Measurements from ENCODE around the gene NEK1.
"Not testable (repeated sequence)": the region's sequence is repeated elsewhere in the genome, so short reads cannot be mapped to it uniquely, and the experiment has no call there.

Gene NEK1

DNA sequence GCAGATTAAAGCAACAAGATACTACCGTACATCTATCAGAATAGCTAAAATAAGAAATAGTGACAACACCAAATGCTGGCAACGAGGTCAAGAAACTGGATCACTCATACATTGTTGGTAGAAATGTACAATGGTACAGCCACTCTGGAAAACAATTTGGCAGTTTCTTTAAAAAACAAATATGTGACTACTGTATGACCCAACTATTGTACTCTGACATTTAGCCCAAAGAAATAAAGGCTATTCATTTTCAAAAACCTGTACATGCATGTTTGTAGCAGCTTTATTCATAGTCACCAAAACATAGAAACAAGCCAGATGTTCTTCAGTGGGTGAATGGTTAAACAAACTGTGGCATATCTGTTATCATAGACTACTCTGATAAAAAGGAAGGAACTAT lies 16.2 kb upstream of the NEK1 start:
- DNase-seq (ENCODE audit: low read depth in 2 of 2) = no peak

DNA sequence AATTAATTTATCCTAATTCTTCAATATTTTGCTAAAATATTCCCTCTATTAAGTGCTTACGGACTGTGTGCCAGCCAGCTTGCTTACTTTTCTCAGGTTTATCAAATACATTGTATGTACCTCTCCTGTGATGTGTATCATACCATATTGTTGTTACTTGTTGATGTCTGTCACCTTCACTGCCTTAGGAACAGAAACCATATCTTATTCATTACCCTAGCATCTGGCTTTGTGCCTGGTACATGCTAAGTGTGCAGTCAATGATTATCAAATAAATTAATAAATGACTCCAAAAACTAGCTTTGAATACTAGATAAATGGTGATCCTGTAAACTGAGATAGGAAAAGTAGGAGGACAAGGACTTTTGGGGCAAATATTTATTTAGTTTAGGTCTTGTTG lies 14.9 kb upstream of the NEK1 start:
- DNase-seq (ENCODE audit: low read depth in 2 of 2) = no peak

DNA sequence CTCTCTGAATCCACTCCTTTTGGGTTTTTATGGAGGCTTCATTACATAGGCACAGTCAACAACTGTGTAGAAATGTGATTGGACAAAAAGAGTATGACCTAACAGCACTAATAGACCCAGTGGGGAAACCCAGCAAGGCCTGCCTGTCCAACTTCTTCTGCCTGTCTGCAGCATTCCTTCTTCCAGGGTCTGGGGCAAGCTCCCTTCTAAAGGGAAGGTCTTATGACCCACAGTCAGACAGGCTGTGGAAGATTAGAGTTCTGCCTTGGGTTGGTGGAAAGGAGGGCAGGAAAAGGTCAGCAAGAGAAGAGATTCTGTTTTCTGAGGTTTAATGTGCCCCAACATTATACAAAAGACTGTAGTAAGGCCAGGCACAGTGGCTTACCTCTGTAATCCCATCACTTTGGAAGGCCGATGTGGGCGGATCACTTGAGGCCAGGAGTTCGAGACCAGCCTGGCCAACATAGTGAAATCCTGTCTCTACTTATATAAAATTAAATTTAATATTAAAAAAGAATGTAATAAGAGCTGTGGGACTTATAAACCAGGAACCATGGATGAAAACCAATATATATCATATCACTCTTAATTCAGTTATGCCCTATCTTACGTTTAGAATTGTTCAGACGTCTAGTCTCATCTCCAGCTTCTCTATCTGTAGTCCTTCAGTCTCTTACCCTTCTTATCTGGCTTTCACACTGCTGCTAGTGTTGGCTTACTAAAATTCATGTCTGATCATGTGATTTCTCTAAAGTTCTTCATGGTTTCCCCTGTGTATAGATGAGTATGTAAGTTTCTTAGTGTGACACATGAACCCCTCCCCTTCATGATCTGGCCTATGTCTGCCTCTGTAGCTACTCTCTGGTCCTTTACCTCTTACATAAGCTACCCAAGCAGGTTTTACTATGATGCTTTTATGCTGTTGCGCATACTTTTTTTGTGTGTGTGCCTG lies 14.2 kb upstream of the NEK1 start:
- DNase-seq (ENCODE audit: low read depth in 2 of 2) = no peak

DNA sequence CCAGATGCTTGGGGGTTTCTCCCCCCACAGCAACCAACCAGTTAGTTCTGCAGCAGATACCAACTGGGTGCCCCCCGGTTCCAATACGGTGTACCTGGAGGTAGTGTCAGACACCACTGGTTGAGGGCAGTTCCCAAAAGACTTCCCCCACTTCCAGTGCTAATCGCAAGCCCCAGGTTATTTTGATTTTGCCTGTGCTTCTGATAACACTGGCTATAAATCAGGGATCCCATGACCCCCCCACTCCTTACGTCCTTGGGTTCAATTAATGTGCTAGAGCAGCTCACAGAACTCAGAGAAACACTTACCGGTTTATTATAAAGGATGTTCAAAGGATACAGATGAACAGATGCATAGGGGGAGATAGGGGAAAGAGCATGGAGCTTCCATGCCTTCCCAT lies 13.5 kb upstream of the NEK1 start:
- DNase-seq (ENCODE audit: low read depth in 2 of 2) = no peak

GRCh38 chr4:169624012-169624411 lies 11.6 kb upstream of the NEK1 start:
- DNase-seq (ENCODE audit: low read depth in 2 of 2) = not testable (repeated sequence)

DNA sequence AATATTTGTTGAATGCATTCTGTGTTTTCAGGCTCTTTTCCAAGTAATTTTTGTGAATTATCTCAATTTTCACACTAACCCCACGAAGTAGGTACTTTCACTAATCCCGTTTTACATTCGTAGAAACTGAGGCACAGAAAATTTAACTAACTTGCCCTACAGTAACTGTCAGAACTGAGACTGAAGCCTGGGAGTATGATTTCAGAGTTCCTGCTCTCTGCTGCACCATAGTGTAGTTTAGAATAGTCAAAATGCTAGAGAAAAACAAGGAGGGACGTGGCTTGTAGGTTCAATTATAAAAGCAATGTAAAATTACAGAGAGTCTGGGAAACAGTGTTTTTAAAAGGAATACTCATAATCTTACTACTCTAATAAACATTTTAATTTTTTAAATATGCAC lies 10.2 kb upstream of the NEK1 start:
- no peak for DNase-seq (ENCODE audit: low read depth in 2 of 2)

DNA sequence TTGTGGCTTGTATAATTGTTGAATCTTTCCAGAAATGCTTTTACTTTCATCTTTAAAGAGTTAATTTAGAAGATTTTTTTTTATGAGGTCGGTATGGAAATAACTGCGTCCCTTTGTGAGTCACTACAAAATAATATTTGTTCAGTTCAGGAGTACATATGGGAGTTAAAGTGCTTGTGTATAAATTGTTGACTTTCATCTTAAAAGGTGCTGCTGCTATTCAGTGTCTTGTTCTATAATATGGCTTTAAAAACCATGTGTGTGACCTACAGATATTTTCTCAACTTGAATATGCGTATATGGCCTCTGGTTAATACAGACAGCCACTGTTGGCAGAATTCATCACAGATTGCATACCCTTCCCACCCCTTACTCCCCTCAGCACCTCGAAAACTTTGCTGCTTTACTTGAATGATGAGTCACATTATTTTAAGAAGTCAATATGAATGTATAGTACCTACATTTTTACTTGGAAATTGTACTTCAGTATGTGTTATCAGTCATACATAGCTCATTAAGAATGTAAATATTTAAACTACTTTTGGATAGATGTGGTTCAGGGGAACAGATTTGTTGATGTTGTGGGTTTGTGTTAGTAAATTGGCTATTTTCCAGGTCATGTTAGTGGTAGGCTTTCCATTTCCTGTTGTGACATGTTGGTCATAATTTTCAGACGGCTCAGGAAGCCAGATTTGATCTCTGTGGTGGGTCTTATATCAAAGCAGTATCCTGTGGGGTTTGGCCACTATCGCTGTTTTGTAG lies 9.5 kb upstream of the NEK1 start:
- DNase-seq (ENCODE audit: low read depth in 2 of 2) = no peak

DNA sequence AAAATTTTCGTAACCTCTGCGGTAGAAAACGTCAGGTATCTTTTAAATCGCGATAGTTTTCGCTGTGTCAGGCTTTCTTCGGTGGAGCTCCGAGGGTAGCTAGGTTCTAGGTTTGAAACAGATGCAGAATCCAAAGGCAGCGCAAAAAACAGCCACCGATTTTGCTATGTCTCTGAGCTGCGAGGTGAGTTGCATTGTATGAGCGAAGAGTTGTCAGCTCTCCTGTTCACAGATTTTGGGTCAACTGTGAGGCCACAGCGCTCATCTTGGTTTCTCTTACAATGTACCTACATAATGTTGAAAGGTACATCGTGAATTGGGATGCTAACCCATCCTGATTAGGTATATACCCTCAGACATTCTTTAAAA lies 8.5 kb upstream of the NEK1 start:
- no peak for DNase-seq (ENCODE audit: low read depth in 2 of 2)

DNA sequence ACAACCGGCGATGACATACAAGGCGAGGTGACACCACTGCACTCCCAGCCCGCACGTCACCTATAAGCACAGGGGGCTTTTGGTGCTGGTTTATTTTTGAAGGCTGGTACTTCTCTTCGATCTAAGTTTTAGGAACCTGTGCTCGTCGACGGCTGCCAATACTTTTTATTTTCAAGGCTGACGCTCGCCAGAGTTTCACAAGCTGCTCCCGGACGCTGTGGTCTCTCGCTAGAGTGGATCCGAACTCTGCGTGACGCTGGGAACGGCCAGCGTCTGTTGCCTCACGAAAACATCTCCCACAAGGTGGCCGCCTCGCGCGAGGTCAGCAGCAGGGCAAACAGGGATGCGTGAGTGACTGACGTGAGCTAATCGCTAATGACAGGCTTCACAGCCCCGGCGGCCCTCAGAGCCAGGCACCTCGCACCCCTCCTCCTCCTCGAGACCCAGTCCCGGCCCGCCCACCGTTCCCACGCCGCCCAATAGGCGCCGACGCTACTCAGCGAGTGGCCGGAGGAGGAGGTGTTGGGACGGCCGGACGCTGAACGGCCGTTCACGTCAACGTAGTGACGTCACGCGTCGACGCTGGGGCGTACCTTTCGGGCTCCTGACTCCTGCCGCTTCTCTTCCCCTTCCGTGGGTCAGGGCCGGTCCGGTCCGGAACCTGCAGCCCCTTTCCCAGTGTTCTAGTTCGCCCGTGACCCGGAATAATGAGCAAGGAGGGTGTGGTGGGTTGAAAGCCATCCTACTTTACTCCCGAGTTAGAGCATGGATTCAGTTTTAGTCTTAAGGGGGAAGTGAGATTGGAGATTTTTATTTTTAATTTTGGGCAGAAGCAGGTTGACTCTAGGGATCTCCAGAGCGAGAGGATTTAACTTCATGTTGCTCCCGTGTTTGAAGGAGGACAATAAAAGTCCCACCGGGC lies 7.8 kb upstream of the NEK1 start, which contains the start of gene CLCN3:
CLCN3 (plus strand) TSS at position 621 of the 922 bp plus-strand sequence. CDS start 15,351 bp downstream, outside the sequence.
- peak; percentile 91 to 92 for DNase-seq (ENCODE audit: low read depth in 2 of 2)

DNA sequence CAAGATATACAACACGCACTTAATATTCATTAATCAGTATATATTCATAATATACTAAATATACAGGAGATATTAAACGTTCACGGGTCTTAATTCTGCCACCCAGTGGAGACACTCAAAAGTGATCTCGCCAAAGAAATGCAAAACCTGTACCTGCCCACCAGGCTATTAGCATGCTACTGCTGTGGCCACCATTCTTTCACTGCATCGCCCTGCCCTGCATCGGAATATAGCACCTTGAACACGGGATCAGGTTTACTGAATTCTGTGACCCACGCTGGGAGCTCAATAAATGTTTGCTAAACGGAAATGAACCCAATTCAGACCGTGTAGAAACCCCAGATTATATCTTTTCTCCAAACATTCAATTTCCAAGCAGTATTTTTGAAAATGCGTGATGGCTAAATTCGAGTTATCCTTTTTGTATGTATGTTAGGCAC lies 7.2 kb upstream of the NEK1 start:
- no peak for DNase-seq (ENCODE audit: low read depth in 2 of 2)

DNA sequence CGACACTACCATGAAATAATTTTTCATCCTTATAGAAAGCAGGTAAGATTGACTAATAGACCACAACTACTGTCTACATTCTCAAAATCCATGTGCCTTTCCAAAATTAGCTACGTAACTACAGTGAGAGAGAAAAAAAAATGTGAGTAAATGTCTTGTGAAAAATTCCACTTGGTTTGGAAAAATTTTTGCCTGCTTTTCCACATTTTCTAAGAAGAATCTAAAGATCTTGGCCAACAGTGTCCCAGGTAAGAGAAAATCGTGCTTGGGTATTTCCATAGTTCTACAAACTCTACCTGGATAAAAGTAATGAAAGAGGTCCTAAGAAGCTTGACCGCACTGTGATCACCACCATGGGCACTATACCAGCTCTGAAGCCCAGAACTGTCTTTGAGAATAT lies 6.6 kb upstream of the NEK1 start:
- no peak for DNase-seq (ENCODE audit: low read depth in 2 of 2)

DNA sequence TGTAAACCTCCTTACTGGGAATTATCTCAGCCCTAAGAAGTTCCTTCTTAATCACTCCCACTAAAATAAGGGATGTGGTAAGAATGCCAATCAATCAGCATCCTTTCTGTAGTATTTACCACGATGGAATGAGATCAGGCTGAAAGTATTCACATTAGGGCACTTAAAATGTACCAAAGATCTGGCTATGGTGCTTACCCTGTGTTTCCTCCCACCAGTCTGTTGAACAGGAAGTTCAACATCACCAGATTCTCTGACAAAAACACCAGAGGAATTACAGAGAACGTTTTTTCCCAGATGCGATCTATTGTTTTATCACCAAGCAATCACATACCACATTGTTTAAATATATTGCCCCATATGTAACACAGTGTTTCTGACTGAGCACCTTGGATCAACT lies 5.9 kb upstream of the NEK1 start:
- no peak for DNase-seq (ENCODE audit: low read depth in 2 of 2)

DNA sequence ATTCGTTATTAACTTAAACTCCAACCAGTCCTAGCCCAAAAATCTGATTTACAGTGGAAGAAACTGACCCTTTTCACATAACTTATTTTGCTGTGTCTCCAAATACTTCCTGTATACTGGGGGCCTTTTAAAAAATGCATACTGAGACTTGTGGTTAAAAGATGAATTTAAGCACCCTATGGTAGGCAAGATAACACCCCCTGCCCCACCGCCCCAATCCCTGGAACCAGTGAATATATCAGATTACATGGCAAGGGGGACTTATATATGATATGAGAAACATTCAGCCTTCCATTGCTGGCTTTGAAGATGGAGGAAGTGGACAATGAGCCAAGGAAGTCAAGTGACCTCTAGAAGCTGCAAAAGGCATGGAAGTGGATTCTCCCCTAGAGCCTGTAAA lies 4.9 kb upstream of the NEK1 start:
- no peak for DNase-seq (ENCODE audit: low read depth in 2 of 2)

DNA sequence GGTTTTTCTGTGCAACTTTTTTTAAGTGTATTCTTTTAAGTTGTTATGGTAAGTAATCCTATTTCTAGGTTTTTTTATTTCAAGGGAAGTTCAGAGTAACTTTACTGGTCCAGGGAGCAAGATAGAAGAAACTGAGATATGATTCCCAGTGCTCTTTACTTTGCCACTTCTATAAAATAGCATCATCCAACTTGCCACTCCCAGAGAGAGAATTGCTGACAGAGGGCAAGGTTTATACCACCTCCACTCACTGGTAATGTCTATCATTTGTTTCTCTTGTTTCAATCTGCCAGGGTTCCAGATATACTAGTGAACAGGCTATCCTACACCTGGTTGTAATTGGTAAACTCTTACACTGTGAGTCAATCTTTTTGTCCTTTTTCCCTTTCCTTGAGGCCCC lies 4.5 kb upstream of the NEK1 start:
- DNase-seq (ENCODE audit: low read depth in 2 of 2) = no peak

DNA sequence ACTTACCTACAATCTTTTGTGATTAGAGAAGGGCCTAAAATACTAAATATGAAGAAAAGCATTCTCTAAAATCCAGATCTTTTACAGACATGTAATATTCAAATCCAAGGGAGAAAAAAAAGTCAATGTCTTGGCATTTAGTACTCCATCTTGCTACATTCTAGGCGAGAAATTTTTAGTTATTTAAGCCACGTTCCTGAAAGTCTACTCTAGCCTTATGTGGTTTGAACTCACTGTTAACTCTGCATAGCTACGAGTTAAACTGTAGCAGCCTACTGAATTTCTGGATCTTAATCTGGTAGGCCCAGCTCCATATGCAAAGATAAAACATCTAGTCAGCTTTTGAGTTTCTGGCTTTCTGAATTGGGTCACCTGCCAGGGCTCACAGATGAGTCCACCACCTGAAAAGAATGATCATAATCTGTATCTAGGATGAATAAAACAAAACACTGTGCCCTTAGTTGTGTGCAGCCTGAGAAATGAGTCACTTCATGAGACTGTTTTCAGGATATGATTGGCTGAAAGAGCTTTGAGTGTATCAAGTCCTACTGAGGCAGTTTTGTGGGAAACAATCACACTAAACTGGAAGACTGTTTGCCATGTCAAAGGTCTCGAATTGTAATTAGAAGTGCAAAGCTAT lies 3.2 kb upstream of the NEK1 start:
- no peak for DNase-seq (ENCODE audit: low read depth in 2 of 2)

- DNase-seq (ENCODE audit: low read depth in 2 of 2) = peak; percentile 38 to 46
Measured at GRCh38 chr4:169612871-169613859, 782 bp upstream of the NEK1 start.

GRCh38 chr4:169611157-169611556 lies 1.2 kb downstream of the NEK1 start:
- no peak for DNase-seq (ENCODE audit: low read depth in 2 of 2)

- DNase-seq (ENCODE audit: low read depth in 2 of 2) = no peak
Measured at GRCh38 chr4:169604903-169605331, 7.5 kb downstream of the NEK1 start.

DNA sequence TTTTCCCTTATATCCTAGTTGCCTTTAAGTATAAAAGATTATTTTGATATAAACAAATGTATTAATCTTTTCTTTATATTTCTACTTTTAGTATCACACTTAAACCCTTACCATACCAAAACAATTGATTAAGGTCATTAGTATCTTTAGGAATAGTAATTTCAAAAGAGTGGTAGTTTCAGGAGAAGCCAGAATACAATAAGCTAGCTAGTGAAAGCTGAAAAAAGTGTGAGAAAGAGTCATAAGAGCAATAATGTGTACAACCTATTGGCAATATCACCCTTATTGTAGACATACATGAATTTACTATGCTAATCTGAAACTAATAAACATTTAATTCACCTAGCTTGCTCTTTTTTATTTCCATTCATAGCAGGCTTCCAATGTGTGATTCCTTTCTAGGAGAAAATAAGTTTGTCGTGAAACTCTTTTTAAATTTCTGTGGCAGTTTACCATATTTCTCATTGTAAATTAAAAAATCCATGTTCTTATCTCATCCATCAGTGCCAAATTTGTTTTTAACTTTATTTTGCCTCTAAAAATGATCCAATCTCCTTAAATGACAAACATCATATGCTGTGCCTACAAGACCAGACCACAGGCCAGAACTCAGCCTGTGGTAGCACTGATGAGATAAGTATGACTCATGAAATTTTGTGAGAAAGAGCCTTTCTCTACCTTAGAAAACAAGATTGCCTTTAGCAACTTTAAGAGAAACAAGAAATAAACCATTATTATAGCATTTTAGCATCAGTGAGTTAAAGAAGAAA lies 8.1 kb downstream of the NEK1 start:
- DNase-seq (ENCODE audit: low read depth in 2 of 2) = no peak

Data from stimulated activated CD8-positive, alpha-beta memory T cell treated with anti-CD3 and anti-CD28 coated beads, Interleukin-15, amount 100 ng/mL, for 48 hours (primary cell).